KBM-7 (cell line): Measurements from ENCODE around the gene DLGAP4.

Experiments used
- DNase-seq: peaks from one replicate; pipeline ENCODE4 v3.0.0-alpha.2; 2015
- in situ Hi-C: fragments of 300-500 bp; cut with MboI; formaldehyde crosslinking; loops from 2 replicates; pipeline ENCODE4 v1.14.3; 2020; ENCODE audit warnings: low sequenced_read_pairs, low pct_unique_long_range_greater_than_20kb, mixed read lengths

The DLGAP4 gene

GRCh38 chr20:36319356-36320260 lies 13.5 kb downstream of the DLGAP4 start:
- DNase-seq = no peak
- in situ Hi-C loops = no loop called here

- DNase-seq = no peak
- in situ Hi-C loops = no loop called here
Measured at GRCh38 chr20:36320261-36320897, 14.2 kb downstream of the DLGAP4 start.

DNA sequence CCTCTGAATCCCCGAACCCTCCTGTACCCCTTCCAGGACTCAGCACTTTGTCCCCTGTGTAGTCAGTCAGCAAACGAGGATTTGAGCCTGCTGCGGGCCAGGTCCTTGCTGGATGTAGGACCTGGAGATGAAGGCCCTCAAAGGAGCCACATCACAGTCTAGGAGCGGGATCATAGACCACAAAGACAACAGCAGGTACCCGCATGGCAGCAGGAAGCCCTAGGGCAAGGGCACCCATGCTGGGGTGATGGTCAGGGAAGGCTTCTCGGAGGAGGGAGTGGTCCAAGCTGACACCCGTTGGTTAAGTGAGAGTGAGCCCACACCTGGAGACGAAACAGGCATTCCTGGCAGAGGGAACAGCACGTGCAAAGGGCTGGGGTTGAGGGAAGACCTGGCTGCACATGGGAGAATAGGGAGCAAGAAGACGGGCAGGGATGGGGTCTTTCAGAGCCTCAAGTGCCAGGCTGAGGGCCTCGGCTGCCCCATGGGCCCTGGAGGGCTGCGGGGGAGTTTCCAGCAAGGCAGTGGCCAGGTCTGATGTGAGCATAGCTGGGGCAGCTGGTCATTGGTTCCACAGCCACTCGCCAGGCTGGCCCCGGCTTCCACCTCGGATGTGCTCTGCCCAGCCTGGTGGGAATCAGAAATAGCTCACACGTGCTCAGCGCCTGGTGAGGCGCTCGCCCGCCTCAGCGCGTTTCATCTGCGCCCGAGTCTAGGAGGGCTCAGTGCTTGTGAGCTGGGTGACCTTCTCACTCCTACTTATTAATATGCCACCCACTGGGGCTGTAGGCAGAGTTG lies 15.0 kb downstream of the DLGAP4 start:
- no peak for DNase-seq
- in situ Hi-C loops = no loop called here

DNA sequence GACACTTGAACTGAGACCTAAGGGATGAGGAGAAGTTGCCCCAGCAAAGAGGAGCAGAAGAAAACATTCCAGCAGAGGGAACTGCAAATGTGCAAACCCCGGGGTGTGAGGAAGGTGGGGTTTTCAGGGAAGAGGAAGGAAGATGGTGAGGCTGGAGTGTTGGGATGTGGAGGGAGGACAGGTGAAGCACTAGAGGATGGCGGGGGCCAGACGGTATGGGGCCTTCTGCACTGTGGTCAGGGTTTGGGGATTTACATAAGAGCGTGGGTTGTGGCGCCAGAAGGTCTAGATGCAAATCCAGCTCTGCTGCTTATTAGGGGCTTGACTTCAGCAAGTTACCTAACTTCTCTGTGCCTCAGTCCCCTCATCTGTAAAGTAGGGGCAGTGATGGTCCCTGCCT lies 16.0 kb downstream of the DLGAP4 start:
- DNase-seq = no peak
- in situ Hi-C loops = no loop called here

DNA sequence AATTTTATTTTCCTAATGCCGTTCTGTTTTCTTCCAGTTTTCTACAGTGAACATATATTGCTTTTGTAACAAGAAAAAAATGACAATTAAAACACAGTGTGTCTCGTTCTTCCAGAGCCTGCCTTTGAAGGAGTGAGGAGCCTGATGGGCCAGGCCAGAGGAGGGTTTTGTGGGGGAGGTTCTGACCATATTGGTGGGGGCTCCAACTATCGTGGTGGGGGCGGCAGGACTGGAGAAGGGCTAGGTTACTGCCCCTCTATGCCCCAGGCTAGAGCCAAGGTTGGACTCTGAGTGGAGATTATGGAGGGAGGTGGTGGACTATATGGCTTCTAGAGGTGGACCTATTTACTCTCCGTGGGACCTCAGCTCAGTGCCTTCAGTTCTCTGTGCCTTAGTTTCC lies 24.0 kb downstream of the DLGAP4 start:
- DNase-seq = no peak

DNA sequence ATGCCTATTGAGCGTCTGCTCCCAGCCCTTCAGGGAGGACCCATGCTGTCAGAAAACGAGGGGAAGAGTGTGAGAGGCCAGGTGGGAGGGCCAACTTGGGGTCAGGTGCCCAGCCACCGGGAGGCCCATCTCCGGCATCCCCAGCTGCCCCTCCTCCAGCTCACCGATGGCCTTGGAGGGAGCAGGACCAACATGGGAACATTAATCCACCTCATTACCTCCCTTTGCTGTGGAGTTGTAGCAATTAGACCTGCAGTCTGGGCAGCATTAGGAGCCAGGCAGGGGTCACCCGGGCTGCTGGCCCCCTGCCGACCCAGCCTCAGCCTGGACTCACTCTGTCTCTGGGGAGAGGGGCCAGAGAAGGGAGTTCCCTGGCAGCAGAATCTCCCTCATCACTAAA lies 25.1 kb downstream of the DLGAP4 start:
- no peak for DNase-seq
- in situ Hi-C loops = no loop called here

More for the DNA sequence above, 24.0 kb downstream of the DLGAP4 start:
- in situ Hi-C loops = no loop called here

DNA sequence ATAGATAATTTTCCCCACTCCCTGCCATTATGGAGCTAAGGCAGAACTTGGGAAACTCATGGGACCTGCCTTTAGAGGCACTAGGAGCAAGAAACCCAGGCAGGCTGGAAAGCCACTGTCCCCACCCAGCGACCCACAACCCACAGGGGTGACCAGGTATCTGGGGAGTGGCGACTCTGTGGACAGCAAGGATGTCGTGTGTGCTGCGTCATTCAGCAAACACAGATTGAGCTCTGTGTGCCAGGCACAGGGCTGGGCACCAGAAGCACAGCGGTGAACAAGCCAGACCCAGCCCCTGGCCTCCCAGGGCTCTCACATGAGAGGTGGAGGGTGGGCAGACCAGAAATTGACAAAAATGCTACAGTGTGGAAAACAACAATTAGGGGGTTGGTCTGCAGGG lies 27.7 kb downstream of the DLGAP4 start:
- DNase-seq = no peak
- in situ Hi-C loops = no loop called here

DNA sequence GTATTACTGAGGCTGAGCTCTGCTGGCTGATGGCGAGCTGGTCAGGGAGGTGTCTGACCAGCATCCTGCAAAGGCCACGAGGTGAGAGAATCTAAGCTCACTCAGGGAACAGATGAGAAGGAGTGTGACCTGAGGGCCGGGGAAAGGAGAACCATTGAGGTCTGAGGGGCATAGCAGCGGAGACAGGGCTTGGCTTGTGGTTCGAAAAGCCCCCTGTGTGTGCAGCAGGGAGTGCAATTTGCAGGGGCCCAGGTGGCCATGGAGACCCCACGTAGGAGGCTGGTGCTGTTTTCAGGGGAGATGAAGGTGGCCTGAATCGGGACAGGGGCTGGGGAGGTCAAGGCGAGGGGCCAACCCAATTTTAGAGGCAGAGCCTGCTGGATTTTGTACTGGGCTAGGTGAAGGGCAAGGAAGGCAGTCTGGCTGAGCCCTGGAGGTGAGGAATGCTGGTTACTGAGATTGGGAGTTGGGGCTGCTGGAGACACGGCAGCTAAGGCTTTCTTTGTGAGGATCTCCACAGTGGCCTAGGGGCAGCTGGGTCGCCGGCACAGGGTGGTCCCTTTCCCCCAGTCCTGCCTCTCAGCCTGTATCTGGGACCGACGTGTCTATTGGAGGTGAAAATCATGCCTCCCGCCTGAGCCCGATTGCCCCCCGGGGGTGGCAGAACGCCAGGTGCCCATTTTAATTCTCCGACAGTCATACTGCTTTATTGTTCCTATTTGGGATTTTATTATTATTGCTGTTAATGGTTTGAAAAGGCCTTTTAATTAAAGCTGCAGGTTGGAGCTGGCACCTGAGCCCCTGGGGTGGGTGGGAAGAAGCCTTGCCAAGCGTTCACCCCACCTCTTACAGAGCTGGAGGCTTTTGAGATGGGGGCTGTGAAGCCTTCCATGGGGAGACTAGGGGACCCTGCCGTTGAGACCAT lies 28.4 kb downstream of the DLGAP4 start:
- in situ Hi-C loops = no loop called here

DNA sequence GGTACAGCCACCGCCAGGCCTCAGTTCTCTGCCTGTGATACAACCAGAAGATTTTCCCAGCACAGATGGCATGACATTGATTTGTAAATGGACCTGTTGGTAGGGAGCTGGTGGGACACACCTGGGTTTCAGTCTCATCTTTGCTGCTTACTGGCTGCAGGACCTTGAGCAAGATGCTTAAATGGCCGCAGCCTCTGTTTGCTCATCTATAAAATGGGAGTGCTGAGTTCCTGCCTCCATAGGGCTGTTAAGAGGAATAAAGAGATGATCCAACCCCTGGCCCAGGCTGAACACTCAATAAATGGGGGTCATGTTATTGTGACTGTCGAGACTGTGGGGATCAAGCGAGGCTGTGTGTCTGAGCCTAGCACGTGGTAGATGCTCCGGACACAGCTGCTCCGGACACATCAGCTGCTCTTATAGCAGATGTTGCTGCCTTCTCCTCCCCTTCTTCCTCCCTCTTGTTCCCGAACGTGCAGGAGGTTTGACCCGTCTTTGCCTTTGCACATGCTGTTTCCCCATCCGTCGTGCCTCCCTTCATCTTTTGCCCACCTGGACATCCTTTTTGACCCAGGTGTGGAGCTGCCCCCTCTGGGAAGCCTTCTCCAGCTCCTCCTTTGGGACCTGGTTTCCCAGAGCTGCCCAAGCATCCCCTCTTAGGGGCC lies 29.2 kb downstream of the DLGAP4 start:
- no peak for DNase-seq
- in situ Hi-C loops = no loop called here

More for the DNA sequence above, 28.4 kb downstream of the DLGAP4 start:
- no peak for DNase-seq

DNA sequence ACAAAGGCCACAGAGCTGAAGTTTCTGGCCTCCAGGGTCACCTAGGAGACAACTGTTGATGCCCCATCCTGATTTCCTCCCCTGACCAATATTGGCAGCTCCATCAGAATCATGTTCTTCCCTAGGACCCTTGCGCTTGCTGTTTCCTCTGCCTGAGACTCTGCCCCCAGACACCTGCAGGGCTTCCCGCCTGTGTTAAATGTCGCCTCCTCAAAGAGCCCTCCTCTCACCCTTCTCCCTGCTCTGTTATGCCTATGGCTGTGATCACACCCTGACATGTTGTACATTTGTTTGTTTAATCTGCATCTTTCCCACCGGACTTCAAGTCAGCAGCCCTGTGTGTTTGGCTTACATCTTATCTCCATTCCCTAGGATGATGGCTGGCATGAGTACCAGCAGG lies 30.1 kb downstream of the DLGAP4 start:
- DNase-seq = no peak
- in situ Hi-C loops = no loop called here

- in situ Hi-C loops = no loop called here
- no peak for DNase-seq
Measured at GRCh38 chr20:36336954-36337704, 31.0 kb downstream of the DLGAP4 start.

GRCh38 chr20:36337886-36338285 lies 31.7 kb downstream of the DLGAP4 start:
- DNase-seq = no peak
- in situ Hi-C loops = no loop called here

- in situ Hi-C loops = no loop called here
- DNase-seq = no peak
Measured at GRCh38 chr20:36339646-36340592, 33.8 kb downstream of the DLGAP4 start.

DNA sequence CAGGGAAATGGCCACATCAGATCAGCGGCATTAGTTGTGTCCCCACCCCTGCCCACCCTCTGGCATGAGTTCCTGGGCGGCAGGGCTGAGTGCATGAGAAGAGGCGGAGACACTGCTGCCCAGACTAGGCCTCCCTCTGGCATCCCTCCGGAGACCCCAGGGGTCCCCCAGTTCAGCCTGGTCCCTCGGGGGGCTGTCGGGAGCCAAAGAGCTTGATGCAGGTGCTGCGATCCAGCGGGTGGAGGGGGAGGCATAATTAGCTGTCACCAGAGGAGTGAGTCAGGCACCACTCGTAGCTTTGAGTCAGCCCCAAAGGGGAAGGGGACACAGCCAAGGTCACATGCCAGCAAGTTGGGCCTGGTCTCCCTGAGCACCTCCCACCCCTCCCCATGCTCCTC lies 34.5 kb downstream of the DLGAP4 start:
- in situ Hi-C loops = no loop called here
- no peak for DNase-seq

GRCh38 chr20:36341331-36342020 lies 35.3 kb downstream of the DLGAP4 start:
- DNase-seq = no peak
- in situ Hi-C loops = no loop called here
